Neuronal stem cell (in vitro differentiated cells): ENCODE data around the gene PACS1.

Experiments used
- DNase-seq: peaks from one replicate; pipeline ENCODE4 v3.0.0-alpha.2; 2013; ENCODE audit warnings: low spot score
- H2AFZ ChIP-seq: one replicate; pipeline ENCODE4 v1.6.1; 2013; ENCODE audit warnings: mild to moderate bottlenecking, low read length, inconsistent platforms
- H2AK5ac ChIP-seq: 2 replicates; pipeline ENCODE4 v1.6.1; 2013; ENCODE audit warnings: low read depth, mild to moderate bottlenecking, inconsistent platforms, low read length, moderate library complexity, mixed read lengths
- H2BK120ac ChIP-seq: 2 replicates; pipeline ENCODE4 v1.6.1; 2013; ENCODE audit warnings: low read depth, mild to moderate bottlenecking, inconsistent platforms, low read length, moderate library complexity, mixed read lengths
- H2BK12ac ChIP-seq: one replicate; pipeline ENCODE4 v1.6.1; 2013; ENCODE audit warnings: low read length, inconsistent platforms
- H2BK15ac ChIP-seq: 2 replicates; pipeline ENCODE4 v1.6.1; 2013; ENCODE audit warnings: mild to moderate bottlenecking, low read length, inconsistent platforms, mixed read lengths
- H2BK5ac ChIP-seq: one replicate; pipeline ENCODE4 v1.6.1; 2013; ENCODE audit warnings: inconsistent platforms, mild to moderate bottlenecking, low read length, moderate library complexity
- H3K14ac ChIP-seq: one replicate; pipeline ENCODE4 v1.6.1; 2013; ENCODE audit warnings: low read length, inconsistent platforms
- H3K18ac ChIP-seq: 2 replicates; pipeline ENCODE4 v1.6.1; 2013; ENCODE audit warnings: low read length, inconsistent platforms
- H3K23ac ChIP-seq: 2 replicates; pipeline ENCODE4 v1.6.1; 2013; ENCODE audit warnings: low read depth, mild to moderate bottlenecking, mixed read lengths, low read length, inconsistent platforms; ENCODE audit not compliant: poor library complexity
- H3K27ac ChIP-seq: replicated peaks from 3 replicates; pipeline ENCODE4 v1.5.1; 2013; ENCODE audit warnings: low read length, inconsistent platforms
- H3K27me3 ChIP-seq, 3 experiments: 2 replicates each; pipeline ENCODE4 v1.6.1; 2013; ENCODE audit warnings: low read length in 3 of 3, mild to moderate bottlenecking in 2 of 3, inconsistent platforms in 1 of 3, low read depth in 1 of 3, mixed read lengths in 1 of 3, moderate library complexity in 1 of 3; ENCODE audit not compliant: control insufficient read depth in 3 of 3, insufficient read depth in 3 of 3
- H3K36me3 ChIP-seq, 2 donors: replicated peaks in 1 of 2; 2 replicates each; pipeline ENCODE4 v1.6.1; 2013; ENCODE audit warnings: low read length in 2 of 2; ENCODE audit not compliant: control insufficient read depth in 2 of 2, insufficient read depth in 2 of 2
- H3K4ac ChIP-seq: 2 replicates; pipeline ENCODE4 v1.6.1; 2013; ENCODE audit warnings: inconsistent platforms, mild to moderate bottlenecking, low read length, moderate library complexity
- H3K4me1 ChIP-seq, 2 donors: 1 replicate in 1 of 2; 2 replicates in 1 of 2; pipeline ENCODE4 v1.6.1; 2013; ENCODE audit warnings: low read length in 2 of 2, low read depth in 1 of 2; ENCODE audit not compliant: control insufficient read depth in 2 of 2, insufficient read depth in 1 of 2
- H3K4me2 ChIP-seq: one replicate; pipeline ENCODE4 v1.6.1; 2013; ENCODE audit warnings: mild to moderate bottlenecking, low read length, inconsistent platforms; ENCODE audit not compliant: insufficient read depth, poor library complexity, severe bottlenecking
- H3K4me3 ChIP-seq, 2 donors: 2 replicates each; pipeline ENCODE4 v1.5.1; 2013; ENCODE audit warnings: low read length in 2 of 2, mild to moderate bottlenecking in 2 of 2, inconsistent platforms in 1 of 2, moderate library complexity in 1 of 2
- H3K79me1 ChIP-seq: one replicate; pipeline ENCODE4 v1.6.1; 2013; ENCODE audit warnings: low read depth, mild to moderate bottlenecking, inconsistent platforms, low read length, moderate library complexity
- H3K9ac ChIP-seq: one replicate; pipeline ENCODE4 v1.6.1; 2013; ENCODE audit warnings: mild to moderate bottlenecking, low read depth, low read length, inconsistent platforms; ENCODE audit not compliant: poor library complexity
- H3K9me3 ChIP-seq, 2 donors: replicated peaks in 1 of 2; 2 replicates each; pipeline versions ENCODE3 to v1.6.1; 2013; ENCODE audit warnings: low read length in 2 of 2, mild to moderate bottlenecking in 2 of 2, inconsistent platforms in 1 of 2, low read depth in 1 of 2, mixed read lengths in 1 of 2, moderate library complexity in 1 of 2; ENCODE audit not compliant: control insufficient read depth in 2 of 2, insufficient read depth in 1 of 2
- H4K8ac ChIP-seq: one replicate; pipeline ENCODE4 v1.6.1; 2013; ENCODE audit warnings: low read depth, mild to moderate bottlenecking, inconsistent platforms, low read length, moderate library complexity
- H4K91ac ChIP-seq: one replicate; pipeline ENCODE4 v1.6.1; 2013; ENCODE audit warnings: low read length, low read depth, mild to moderate bottlenecking, inconsistent platforms; ENCODE audit not compliant: poor library complexity
- WGBS, 2 donors: extraction: QIAGEN DNeasy Blood & Tissue Kit; methylation state at CpG; one replicate each; pipeline ENCODE4 v1.1.7; 2013; ENCODE audit warnings: missing lambda C conversion rate in 2 of 2, mixed read lengths in 1 of 2; ENCODE audit not compliant: insufficient read length in 2 of 2, insufficient replicate concordance in 1 of 2; ENCODE audit errors: extremely low coverage in 2 of 2; 5-methylcytosine and 5-hydroxymethylcytosine counted together

PACS1 gene

GRCh38 chr11:66293352-66293751 lies 223.3 kb downstream of the PACS1 start:
- Histone ChIP-seq H2BK15ac (no peak overlapping the region), H4K91ac (no peak overlapping the region), H3K79me1 (peaks cover 8% of the 10 kb centered on the region), H2BK5ac (no peak overlapping the region), H3K9me3 (peaks cover 0 to 5% of the 10 kb centered on the region in 2 donors), H2BK12ac (no peak overlapping the region), H3K23ac (no peak overlapping the region), H3K18ac (no peak overlapping the region), H3K9ac (no peak overlapping the region), H3K4ac (no peak overlapping the region), H2BK120ac (no peak overlapping the region), H3K27me3 (peaks cover 19 to 73% (median 40%) of the 10 kb centered on the region in 3 experiments), H3K4me3 (no peak overlapping the region), H2AFZ (no peak overlapping the region), H3K27ac (no peak overlapping the region), H3K4me2 (no peak overlapping the region), H3K14ac (no peak overlapping the region), H2AK5ac (no peak overlapping the region), H3K4me1 (peaks cover 5 to 10% of the 10 kb centered on the region in 2 donors), H3K36me3 (no peaks in the 10 kb centered on the region), H4K8ac (no peak overlapping the region)
- no CpG with 5 or more reads among the region's 4 CpGs for WGBS, 2 donors
- DNase-seq: no peak

GRCh38 chr11:66293777-66294625 lies 223.9 kb downstream of the PACS1 start:
- Histone ChIP-seq H3K9ac (no peak overlapping the region), H3K23ac (peak overlapping the region; percentile 85), H3K4me2 (no peak overlapping the region), H3K27ac (no peak overlapping the region), H2BK15ac (no peak overlapping the region), H3K18ac (peak overlapping the region; percentile 28), H3K4ac (no peak overlapping the region), H2BK5ac (no peak overlapping the region), H3K27me3 (peaks cover 19 to 76% (median 40%) of the 10 kb centered on the region in 3 experiments), H2AK5ac (no peak overlapping the region), H3K9me3 (peaks cover 0 to 5% of the 10 kb centered on the region in 2 donors), H3K36me3 (no peaks in the 10 kb centered on the region), H4K8ac (no peak overlapping the region), H3K14ac (peak overlapping the region; percentile 71), H2AFZ (no peak overlapping the region), H3K79me1 (peaks cover 6% of the 10 kb centered on the region), H2BK12ac (no peak overlapping the region), H2BK120ac (no peak overlapping the region), H4K91ac (no peak overlapping the region), H3K4me1 (peaks cover 5 to 10% of the 10 kb centered on the region in 2 donors), H3K4me3 (no peak overlapping the region)
- no peak for DNase-seq
- WGBS, 2 donors: no CpG with 5 or more reads among the region's 30 CpGs
